Adrenal gland (tissue), 12 donors: ENCODE measurements around the gene BLM. TPM values are rescaled to one million over a fixed set of nuclear protein-coding genes. Genes with fewer than 3 reads are reported as not detected.

Experiments
- DNase-seq, 7 donors: peaks; one replicate each; pipeline ENCODE4 v3.0.0-alpha.2; 2019 to 2020
- H3K27ac ChIP-seq, 5 donors: fragments of 200-600 bp; sonication (generic) in 4 of 5; 1 replicate in 3 of 5; 2 replicates in 2 of 5; pipeline versions ENCODE4 v1.5.1 to v1.8.0; 2016 to 2020; ENCODE audit warnings: mild to moderate bottlenecking in 1 of 5
- H3K27me3 ChIP-seq: fragments of 200-600 bp; 2 replicates; pipeline ENCODE4 v1.8.0; 2021
- H3K36me3 ChIP-seq, 2 donors: fragments of 200-600 bp; replicated peaks in 1 of 2; 1 replicate in 1 of 2; 2 replicates in 1 of 2; pipeline versions ENCODE4 v1.5.1 to v1.8.0; 2018 to 2022
- H3K4me1 ChIP-seq, 2 donors: fragments of 200-600 bp; replicated peaks in 1 of 2; 1 replicate in 1 of 2; 2 replicates in 1 of 2; pipeline versions ENCODE4 v1.5.1 to v1.8.0; 2018 to 2021
- H3K4me3 ChIP-seq, 4 donors: fragments of 200-600 bp; sonication (generic) in 3 of 4; one replicate each; pipeline ENCODE4 v1.5.1; 2016 to 2018
- H3K9me3 ChIP-seq, 3 donors: fragments of 200-600 bp; sonication (generic) in 1 of 3; replicated peaks in 1 of 3; 1 replicate in 2 of 3; 2 replicates in 1 of 3; pipeline versions ENCODE4 v1.5.1 to v1.8.0; 2016 to 2021
- CTCF ChIP-seq, 6 experiments: fragments of 450-650 bp in 4 of 6; fragments of 200-600 bp in 2 of 6; sonication (generic) in 1 of 6; IDR thresholded peaks; 1 replicate in 5 of 6; 2 replicates in 1 of 6; pipeline versions ENCODE4 v1.5.1 to v1.8.0; 2016 to 2021; ENCODE audit warnings: antibody characterized with exemption in 6 of 6, mild to moderate bottlenecking in 2 of 6, moderate library complexity in 1 of 6
- POLR2A ChIP-seq, 2 donors: fragments of 450-650 bp; IDR thresholded peaks; one replicate each; pipeline ENCODE4 v1.6.1; 2017; ENCODE audit warnings: antibody characterized with exemption in 2 of 2, mild to moderate bottlenecking in 2 of 2, moderate library complexity in 1 of 2
- WGBS, 4 donors: extraction: QIAGEN DNeasy Blood & Tissue Kit in 2 of 4; methylation state at CpG; one replicate each; pipeline versions ENCODE4 v1.1.5 to v1.1.7; 2013 to 2017; 5-methylcytosine and 5-hydroxymethylcytosine counted together
- intact Hi-C, 2 donors: fragments of 100-400 bp; cut with DNase I; formaldehyde crosslinking; loops; one replicate each; pipeline versions ENCODE4 v1.14.1 to v1.15.0; 2022 to 2023
- polyA plus RNA-seq, 3 donors: library from polyadenylated mRNA; stranded (reverse); fragments of 200-250 nt in 2 of 3; fragments of 350-450 nt in 1 of 3; fragmentation: Illumina TruSeq in 1 of 3; extraction: RNeasy Lipid Tissue Mini Kit (QIAGEN cat#74804) in 1 of 3; gene quantifications; one replicate each; pipeline ENCODE4 v1.2.3, GENCODE V29; 2013 to 2014
- total RNA-seq, 9 donors: library from RNA; depleted of rRNA in 4 of 9; stranded (reverse); fragments of >200 nt in 4 of 9; fragments of 120-200 nt in 1 of 9; fragmentation: NEBNext Ultra II Directional in 1 of 9; extraction: Animal tissue kit (Norgen Biotek cat#: 25700) in 1 of 9; gene quantifications; one replicate each; pipeline versions ENCODE4 v1.1.0 to v1.2.4, GENCODE V29; 2013 to 2023
- donor health status: healthy with polysubstance abuse.
- donor health status: Bipolar disorder and iron deficiency.
- donor health status: DM: yes; HTN: yes; CAD: no.
- donor health status: DM: no; HTN: no; CAD: no.
- donor health status: DM: no; HTN: no; CAD: no.
- donor health status: DM: yes; HTN: yes; CAD: no.

The BLM gene
- total and polyA plus RNA-seq, 12 donors, result 0.24 to 6.8 (median 1.3) TPM

DNA sequence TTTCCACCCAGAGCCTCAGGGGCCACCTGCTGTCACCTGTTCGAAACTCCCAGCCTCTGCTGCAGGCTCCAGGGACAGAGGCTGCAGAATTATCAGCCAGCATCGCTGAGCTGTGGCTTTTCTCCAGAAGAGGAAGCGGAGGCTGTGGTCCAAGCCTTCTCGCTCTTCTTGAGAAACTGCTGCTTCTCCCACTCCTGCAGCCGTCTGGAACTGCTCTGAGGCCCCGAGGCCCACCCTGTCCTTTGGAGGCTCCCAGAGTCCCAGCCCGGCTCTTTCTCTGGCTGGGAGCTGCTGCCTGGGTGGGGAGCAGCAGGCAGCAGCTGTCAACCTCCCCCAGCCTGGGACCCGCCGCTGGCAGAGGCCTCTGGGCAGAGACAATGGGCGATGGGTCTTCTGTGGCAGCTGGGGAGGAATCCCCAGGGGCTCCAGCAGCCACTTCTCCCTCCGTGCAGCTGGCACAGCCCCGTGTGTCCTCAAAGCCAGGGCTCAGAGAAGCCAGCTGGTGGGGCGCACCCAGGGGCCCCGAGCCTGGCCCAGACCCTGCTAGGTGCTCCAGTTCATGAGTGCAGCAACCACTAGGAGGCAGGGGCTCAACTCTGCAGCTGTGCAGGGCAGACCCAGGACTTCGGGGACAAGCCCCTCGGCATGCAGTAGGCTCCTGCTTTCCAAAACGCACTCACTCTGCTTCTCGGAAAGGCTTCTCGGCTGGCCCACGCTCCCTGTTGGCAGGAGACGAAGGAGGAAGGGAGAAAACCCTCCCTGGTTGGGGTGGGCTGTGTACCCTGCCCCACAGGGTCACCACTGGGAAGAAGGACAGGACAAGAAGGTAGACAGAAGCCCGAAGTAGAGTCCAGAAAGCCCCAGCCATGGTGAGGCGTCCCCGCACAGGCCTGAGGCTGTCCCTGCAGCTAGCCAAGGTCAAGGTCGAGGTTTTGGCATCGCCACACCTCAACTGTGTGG, 101.4 kb downstream of the BLM start:
- peak in 2 of 7 donors; percentile 32 to 51 for DNase-seq
- H3K4me3 ChIP-seq, result no peak overlapping the region
- no peaks in the 10 kb centered on the region for H3K27me3 ChIP-seq
- H3K27ac ChIP-seq, result no peak overlapping the region
- intact Hi-C loops, result no loop called here
- no peaks in the 10 kb centered on the region for H3K9me3 ChIP-seq
- H3K36me3 ChIP-seq, result no peaks in the 10 kb centered on the region
- no peak for TF ChIP-seq CTCF (IDR thresholded peaks at IDR 0.05)
- no peak for TF ChIP-seq POLR2A (IDR thresholded peaks at IDR 0.05)
- 68 to 84% (median 72%) methylated on average over 11 to 26 of the region's 26 CpGs for WGBS, 4 donors
- H3K4me1 ChIP-seq, result no peaks in the 10 kb centered on the region

DNA sequence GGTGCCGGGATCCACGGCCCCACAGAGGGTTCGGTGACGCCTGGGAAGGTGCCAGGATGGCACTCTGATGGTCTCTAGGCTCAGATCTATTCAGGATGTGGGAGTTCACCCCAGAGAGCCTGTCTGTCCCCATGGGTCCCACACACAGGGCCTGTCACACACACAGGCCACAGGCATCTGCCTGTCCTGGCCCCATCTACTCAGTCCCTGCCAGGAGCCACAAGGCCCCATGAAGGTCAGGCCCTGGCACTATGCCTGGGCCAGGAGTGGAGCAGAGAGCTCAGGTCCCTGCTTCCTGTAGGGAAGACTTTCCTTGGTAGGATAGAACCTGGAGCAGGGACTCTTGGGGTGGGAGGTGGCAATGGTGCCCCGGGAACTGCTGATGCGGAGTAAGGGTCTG, 102.2 kb downstream of the BLM start:
- no peaks in the 10 kb centered on the region for H3K4me1 ChIP-seq
- WGBS, 4 donors, result 60 to 76% (median 68%) methylated on average over 1 to 6 of the region's 6 CpGs
- intact Hi-C loops, result no loop called here
- TF ChIP-seq CTCF (IDR thresholded peaks at IDR 0.05) (no peak), POLR2A (IDR thresholded peaks at IDR 0.05) (no peak)
- no peaks in the 10 kb centered on the region for H3K9me3 ChIP-seq
- no peaks in the 10 kb centered on the region for H3K36me3 ChIP-seq
- H3K27me3 ChIP-seq, result no peaks in the 10 kb centered on the region
- no peak overlapping the region for H3K4me3 ChIP-seq
- no peak overlapping the region for H3K27ac ChIP-seq
- DNase-seq, result peak; percentile 58 to 80 (median 76)

DNA sequence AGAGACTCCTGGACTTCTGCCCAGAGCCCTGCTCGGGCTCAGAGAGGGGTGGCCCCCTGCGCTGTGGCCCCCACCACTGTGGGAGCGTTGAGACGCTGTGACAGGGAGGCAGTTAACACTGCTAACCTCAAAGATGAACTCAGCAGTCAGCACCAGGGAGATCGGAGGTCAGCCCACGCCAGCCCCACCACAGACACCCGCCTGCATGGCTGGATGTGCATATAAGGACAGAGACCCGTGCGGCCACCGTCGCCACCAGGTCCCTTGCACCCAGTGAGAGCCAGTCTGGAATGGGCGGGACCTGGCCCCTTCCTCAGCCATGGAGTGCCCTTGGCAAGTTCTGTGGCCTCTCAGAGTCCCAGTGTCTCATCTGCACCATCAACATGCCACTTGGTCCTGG, 102.7 kb downstream of the BLM start:
- TF ChIP-seq CTCF (IDR thresholded peaks at IDR 0.05) (no peak), POLR2A (IDR thresholded peaks at IDR 0.05) (no peak)
- Histone ChIP-seq H3K4me3 (no peak overlapping the region), H3K4me1 (no peaks in the 10 kb centered on the region), H3K27me3 (no peaks in the 10 kb centered on the region), H3K9me3 (no peaks in the 10 kb centered on the region), H3K27ac (no peak overlapping the region), H3K36me3 (no peaks in the 10 kb centered on the region)
- intact Hi-C loops, result no loop called here
- no peak for DNase-seq
- 56 to 71% (median 59%) methylated on average over 3 to 12 of the region's 12 CpGs; no CpG with 5 or more reads in 1 of the 4 donors for WGBS, 4 donors

DNA sequence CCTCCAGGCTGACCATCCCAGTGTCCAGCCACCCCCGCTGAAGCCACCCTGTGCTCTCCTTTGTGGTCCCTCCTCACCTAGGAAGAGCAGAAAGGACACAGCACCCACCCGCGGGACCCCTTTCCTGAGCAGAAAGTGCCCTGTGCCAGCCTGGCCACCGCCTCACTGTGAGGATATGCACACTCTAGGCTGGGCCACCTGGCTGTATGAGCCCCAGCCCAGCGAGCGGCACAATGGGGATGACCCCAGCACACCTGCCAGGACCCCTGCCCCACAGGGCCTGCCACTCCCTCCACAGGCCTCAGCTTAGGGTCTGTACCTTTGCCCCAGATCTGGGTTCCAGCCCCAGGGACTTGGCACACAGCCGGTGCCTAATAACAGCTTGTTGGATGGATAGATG, 103.3 kb downstream of the BLM start:
- WGBS, 4 donors, result 94 to 100% (median 97%) methylated on average over 2 to 7 of the region's 7 CpGs
- Histone ChIP-seq H3K9me3 (no peaks in the 10 kb centered on the region), H3K27me3 (no peaks in the 10 kb centered on the region), H3K27ac (no peak overlapping the region), H3K36me3 (no peaks in the 10 kb centered on the region), H3K4me1 (no peaks in the 10 kb centered on the region), H3K4me3 (no peak overlapping the region)
- no peak for DNase-seq
- TF ChIP-seq POLR2A (IDR thresholded peaks at IDR 0.05) (no peak), CTCF (IDR thresholded peaks at IDR 0.05) (no peak)
- intact Hi-C loops, result no loop called here
